HG03097 (cell line): Measurements from ENCODE around the gene GATAD2A.

Experiments
- ATAC-seq: cut with Tn5 transposase; IDR thresholded peaks from one replicate; pipeline ENCODE4 v1.9.1; 2021; ENCODE audit not compliant: unreplicated experiment, low FRiP score

The GATAD2A gene

GRCh38 chr19:19527674-19528625 is 122.5 kb downstream of the GATAD2A start:
- no peak for ATAC-seq

GRCh38 chr19:19528721-19529490 is 123.4 kb downstream of the GATAD2A start, which contains the start of gene YJEFN3:
Gene YJEFN3 (plus strand): TSS chr19:19528911. CDS start chr19:19528933, 22 bp downstream.
- ATAC-seq = no peak

- no peak for ATAC-seq
These were observed 124.4 kb downstream of the GATAD2A start for GRCh38 chr19:19529783-19530422.

GRCh38 chr19:19530423-19530804 is 124.9 kb downstream of the GATAD2A start:
- no peak for ATAC-seq

GRCh38 chr19:19530889-19531288 is 125.4 kb downstream of the GATAD2A start:
- ATAC-seq = no peak

- ATAC-seq = no peak
These were observed 126.7 kb downstream of the GATAD2A start for GRCh38 chr19:19531951-19532805.

GRCh38 chr19:19532806-19533701 is 127.6 kb downstream of the GATAD2A start:
- ATAC-seq = no peak

GRCh38 chr19:19533841-19534240 is 128.4 kb downstream of the GATAD2A start:
- no peak for ATAC-seq

- no peak for ATAC-seq
These were observed 129.2 kb downstream of the GATAD2A start for GRCh38 chr19:19534556-19535265.

- ATAC-seq = no peak
These were observed 130.1 kb downstream of the GATAD2A start for GRCh38 chr19:19535311-19536191.

GRCh38 chr19:19537075-19538048 is 131.9 kb downstream of the GATAD2A start:
- no peak for ATAC-seq

- ATAC-seq = no peak
These were observed 132.7 kb downstream of the GATAD2A start, which contains the start of gene CILP2 for GRCh38 chr19:19538061-19538784. Gene CILP2 (plus strand): TSS chr19:19538265. CDS start chr19:19538350, 85 bp downstream.

GRCh38 chr19:19538785-19539166 is 133.3 kb downstream of the GATAD2A start:
- ATAC-seq = no peak

- ATAC-seq = no peak
These were observed 134.2 kb downstream of the GATAD2A start for GRCh38 chr19:19539698-19540063.

- no peak for ATAC-seq
These were observed 134.7 kb downstream of the GATAD2A start for GRCh38 chr19:19540064-19540714.
